HEK293 (cell line): ENCODE measurements around the gene SSTR3.

Experiments used
- CTCF ChIA-PET: fragments of 350-600 bp; formaldehyde crosslinking; extraction: SDS; loops from one replicate; lab custom pipeline; 2021; ENCODE audit warnings: antibody characterized with exemption; lab: Yijun Ruan, JAX
- POLR2A ChIA-PET: fragments of 300-600 bp; formaldehyde crosslinking; extraction: SDS; loops from one replicate; lab custom pipeline; 2020; ENCODE audit warnings: antibody characterized with exemption, inconsistent platforms; lab: Yijun Ruan, JAX
- H3K27ac ChIP-seq: fragments of 200-500 bp; sonication (Bioruptor generic); 2 replicates; pipeline ENCODE4 v1.5.1; 2014; ENCODE audit warnings: low read depth, low read length, control low read depth, inconsistent platforms; ENCODE audit errors: extremely low read depth
- H3K36me3 ChIP-seq, 2 experiments: fragments of 200-500 bp in 1 of 2; sonication (Bioruptor generic) in 1 of 2; 1 replicate in 1 of 2; 2 replicates in 1 of 2; pipeline ENCODE4 v1.5.1; 2014 to 2017; ENCODE audit warnings: inconsistent platforms in 2 of 2, low read length in 2 of 2; ENCODE audit not compliant: control insufficient read depth in 2 of 2, insufficient read depth in 1 of 2
- H3K4me1 ChIP-seq: fragments of 200-500 bp; sonication (Bioruptor generic); 2 replicates; pipeline ENCODE4 v1.5.1; 2014; ENCODE audit warnings: mild to moderate bottlenecking, low read length, inconsistent platforms; ENCODE audit not compliant: control insufficient read depth, insufficient read depth
- H3K4me3 ChIP-seq: 2 replicates; pipeline ENCODE4 v1.5.1; 2011; ENCODE audit warnings: low read depth, mild to moderate bottlenecking, control low read depth, low read length, moderate library complexity
- H3K9me3 ChIP-seq: fragments of 200-500 bp; sonication (Bioruptor generic); 2 replicates; pipeline ENCODE4 v1.5.1; 2014; ENCODE audit warnings: low read depth, low read length, inconsistent platforms; ENCODE audit not compliant: control insufficient read depth, insufficient read depth
- EGR2 ChIP-seq: fragments of 450-650 bp; formaldehyde crosslinking; IDR thresholded peaks from 2 replicates; pipeline ENCODE4 v1.5.1; 2016; ENCODE audit warnings: low read depth, missing biosample characterization, missing genetic modification characterization
- GLI2 ChIP-seq: fragments of 450-650 bp; formaldehyde crosslinking; IDR thresholded peaks from 2 replicates; pipeline ENCODE4; 2017; ENCODE audit warnings: missing biosample characterization, missing genetic modification characterization, low read depth, borderline replicate concordance
- OSR2 ChIP-seq: fragments of 450-650 bp; formaldehyde crosslinking; IDR thresholded peaks from 2 replicates; pipeline ENCODE4 v1.5.1; 2016; ENCODE audit warnings: missing biosample characterization, missing genetic modification characterization
- SCRT1 ChIP-seq: fragments of 450-650 bp; formaldehyde crosslinking; IDR thresholded peaks from 2 replicates; pipeline ENCODE4 v1.5.1; 2016; ENCODE audit warnings: missing biosample characterization, missing genetic modification characterization, borderline replicate concordance
- ZFHX2 ChIP-seq: fragments of 450-650 bp; formaldehyde crosslinking; conservative IDR thresholded peaks from 2 replicates; pipeline ENCODE4 v1.5.1; 2016; ENCODE audit warnings: missing biosample characterization, missing genetic modification characterization
- ZNF544 ChIP-seq: fragments of 450-650 bp; formaldehyde crosslinking; IDR thresholded peaks from 2 replicates; pipeline ENCODE4 v1.5.0; 2017; ENCODE audit warnings: missing biosample characterization, missing genetic modification characterization
- ZNF621 ChIP-seq: fragments of 450-650 bp; formaldehyde crosslinking; IDR thresholded peaks from 2 replicates; pipeline ENCODE4 v1.5.1; 2017; ENCODE audit warnings: missing biosample characterization, missing genetic modification characterization
- ZNF629 ChIP-seq: fragments of 450-650 bp; formaldehyde crosslinking; IDR thresholded peaks from 2 replicates; pipeline ENCODE4 v1.5.1; 2017; ENCODE audit warnings: missing biosample characterization, missing genetic modification characterization
- ZNF843 ChIP-seq: fragments of 450-650 bp; formaldehyde crosslinking; IDR thresholded peaks from 2 replicates; pipeline ENCODE4 v1.5.1; 2016; ENCODE audit warnings: missing biosample characterization, missing genetic modification characterization
- TF ChIP-seq, protein P1 (sequence below): fragments of 450-650 bp; formaldehyde crosslinking; IDR thresholded peaks from 2 replicates; pipeline ENCODE4 v1.5.1; 2016; ENCODE audit warnings: missing biosample characterization, missing genetic modification characterization
- TF ChIP-seq, protein P2 (sequence below): fragments of 450-650 bp; formaldehyde crosslinking; IDR thresholded peaks from 2 replicates; pipeline ENCODE4 v1.5.1; 2017; ENCODE audit warnings: missing biosample characterization, missing genetic modification characterization
- TF ChIP-seq, protein P3 (sequence below): fragments of 450-650 bp; formaldehyde crosslinking; IDR thresholded peaks from 2 replicates; pipeline ENCODE4 v1.5.1; 2016; ENCODE audit warnings: missing biosample characterization, missing genetic modification characterization

SSTR3 gene

DNA sequence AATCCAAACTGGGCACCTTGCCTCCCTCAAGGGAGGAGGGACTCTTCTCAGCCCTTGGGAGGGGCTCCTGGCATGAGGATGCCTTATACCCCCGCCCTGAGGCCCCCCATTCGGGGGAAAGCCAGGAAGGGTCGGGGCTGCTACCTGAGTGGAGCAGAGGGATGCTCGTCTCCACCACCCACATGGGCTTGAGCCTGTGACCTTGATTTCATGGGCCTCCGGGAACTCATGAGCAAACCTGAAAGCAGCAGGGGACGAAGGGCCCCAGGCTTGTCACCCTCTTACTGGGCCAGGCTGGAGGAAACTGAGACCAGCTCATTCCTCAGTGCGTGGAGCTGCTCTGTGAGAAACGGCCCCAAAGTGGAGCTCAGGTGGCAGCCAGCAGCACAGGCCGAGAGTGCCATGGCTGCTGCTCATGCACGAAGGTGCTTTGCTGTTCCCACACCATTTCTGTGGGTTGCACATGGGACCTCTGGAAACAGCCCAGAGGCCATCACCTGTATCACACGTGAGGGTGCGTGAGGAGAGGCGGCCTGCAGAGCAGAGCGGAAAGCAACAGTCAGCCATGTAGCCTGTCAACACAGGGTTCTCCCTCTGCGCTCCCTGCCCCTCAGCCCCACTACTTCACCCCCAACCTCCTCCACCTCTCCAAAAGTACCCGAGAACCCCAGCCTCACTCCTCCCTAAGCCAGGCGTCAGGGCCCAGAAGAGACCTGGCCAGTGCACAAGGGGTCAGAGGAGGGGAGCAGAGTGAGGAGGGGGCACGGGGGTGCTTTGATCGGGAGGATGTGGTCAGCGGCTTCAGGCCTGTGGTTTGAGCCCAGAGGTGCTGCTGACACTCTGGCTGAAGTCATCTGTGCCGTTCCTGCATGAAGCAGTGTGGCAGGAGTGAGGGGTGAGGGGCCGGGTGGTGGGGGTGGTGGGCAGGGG, 48.4 kb downstream of the SSTR3 start (continued):
- TF ChIP-seq, protein P1, sequence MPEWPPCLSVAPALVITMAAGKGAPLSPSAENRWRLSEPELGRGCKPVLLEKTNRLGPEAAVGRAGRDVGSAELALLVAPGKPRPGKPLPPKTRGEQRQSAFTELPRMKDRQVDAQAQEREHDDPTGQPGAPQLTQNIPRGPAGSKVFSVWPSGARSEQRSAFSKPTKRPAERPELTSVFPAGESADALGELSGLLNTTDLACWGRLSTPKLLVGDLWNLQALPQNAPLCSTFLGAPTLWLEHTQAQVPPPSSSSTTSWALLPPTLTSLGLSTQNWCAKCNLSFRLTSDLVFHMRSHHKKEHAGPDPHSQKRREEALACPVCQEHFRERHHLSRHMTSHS (tag by site-specific recombination) = no peak
- TF ChIP-seq, protein P2, sequence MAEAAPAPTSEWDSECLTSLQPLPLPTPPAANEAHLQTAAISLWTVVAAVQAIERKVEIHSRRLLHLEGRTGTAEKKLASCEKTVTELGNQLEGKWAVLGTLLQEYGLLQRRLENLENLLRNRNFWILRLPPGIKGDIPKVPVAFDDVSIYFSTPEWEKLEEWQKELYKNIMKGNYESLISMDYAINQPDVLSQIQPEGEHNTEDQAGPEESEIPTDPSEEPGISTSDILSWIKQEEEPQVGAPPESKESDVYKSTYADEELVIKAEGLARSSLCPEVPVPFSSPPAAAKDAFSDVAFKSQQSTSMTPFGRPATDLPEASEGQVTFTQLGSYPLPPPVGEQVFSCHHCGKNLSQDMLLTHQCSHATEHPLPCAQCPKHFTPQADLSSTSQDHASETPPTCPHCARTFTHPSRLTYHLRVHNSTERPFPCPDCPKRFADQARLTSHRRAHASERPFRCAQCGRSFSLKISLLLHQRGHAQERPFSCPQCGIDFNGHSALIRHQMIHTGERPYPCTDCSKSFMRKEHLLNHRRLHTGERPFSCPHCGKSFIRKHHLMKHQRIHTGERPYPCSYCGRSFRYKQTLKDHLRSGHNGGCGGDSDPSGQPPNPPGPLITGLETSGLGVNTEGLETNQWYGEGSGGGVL (tag by site-specific recombination) = no peak
- TF ChIP-seq ZNF621 (tag by site-specific recombination) (no peak), OSR2 (tag by site-specific recombination) (no peak)

DNA sequence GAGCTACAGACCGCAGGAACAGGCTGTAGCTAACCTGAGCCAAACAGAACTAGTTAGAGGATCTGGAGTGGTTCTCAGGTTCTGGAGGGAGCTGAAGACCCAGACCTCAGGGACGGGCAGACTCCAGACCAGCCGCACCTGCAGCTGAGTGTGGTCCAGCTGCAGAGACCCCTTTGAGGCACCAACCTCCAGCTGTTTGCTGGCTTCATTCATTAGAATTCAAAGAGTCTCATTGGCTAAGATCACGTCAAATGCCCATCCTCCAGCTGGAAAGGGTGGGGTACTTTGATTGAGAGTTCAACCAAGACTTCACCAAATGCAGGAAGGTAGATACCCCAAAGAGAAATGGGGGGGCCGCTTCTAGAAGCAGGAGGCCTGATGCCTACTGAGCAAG, 49.2 kb downstream of the SSTR3 start:
- Histone ChIP-seq H3K36me3 (no peaks in the 10 kb centered on the region), H3K9me3 (no peaks in the 10 kb centered on the region), H3K4me1 (no peaks in the 10 kb centered on the region), H3K4me3 (no peak overlapping the region), H3K27ac (no peak overlapping the region)
- POLR2A ChIA-PET = no interaction called here
- CTCF ChIA-PET = interaction anchor here (0.7 to 2.1 kb wide), 3 partner anchors 22 to 36 kb away, joined by 3 to 9 read pairs (median 4); no protein-coding TSS in a partner anchor
- TF ChIP-seq ZNF544 (tag by site-specific recombination) (no peak), GLI2 (tag by site-specific recombination) (no peak), SCRT1 (no peak), ZNF843 (tag by site-specific recombination) (no peak), ZNF629 (tag by site-specific recombination) (no peak)
- TF ChIP-seq, protein P3, sequence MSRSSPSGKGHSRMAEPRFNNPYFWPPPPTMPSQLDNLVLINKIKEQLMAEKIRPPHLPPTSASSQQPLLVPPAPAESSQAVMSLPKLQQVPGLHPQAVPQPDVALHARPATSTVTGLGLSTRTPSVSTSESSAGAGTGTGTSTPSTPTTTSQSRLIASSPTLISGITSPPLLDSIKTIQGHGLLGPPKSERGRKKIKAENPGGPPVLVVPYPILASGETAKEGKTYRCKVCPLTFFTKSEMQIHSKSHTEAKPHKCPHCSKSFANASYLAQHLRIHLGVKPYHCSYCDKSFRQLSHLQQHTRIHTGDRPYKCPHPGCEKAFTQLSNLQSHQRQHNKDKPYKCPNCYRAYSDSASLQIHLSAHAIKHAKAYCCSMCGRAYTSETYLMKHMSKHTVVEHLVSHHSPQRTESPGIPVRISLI (tag by site-specific recombination) = no peak

DNA sequence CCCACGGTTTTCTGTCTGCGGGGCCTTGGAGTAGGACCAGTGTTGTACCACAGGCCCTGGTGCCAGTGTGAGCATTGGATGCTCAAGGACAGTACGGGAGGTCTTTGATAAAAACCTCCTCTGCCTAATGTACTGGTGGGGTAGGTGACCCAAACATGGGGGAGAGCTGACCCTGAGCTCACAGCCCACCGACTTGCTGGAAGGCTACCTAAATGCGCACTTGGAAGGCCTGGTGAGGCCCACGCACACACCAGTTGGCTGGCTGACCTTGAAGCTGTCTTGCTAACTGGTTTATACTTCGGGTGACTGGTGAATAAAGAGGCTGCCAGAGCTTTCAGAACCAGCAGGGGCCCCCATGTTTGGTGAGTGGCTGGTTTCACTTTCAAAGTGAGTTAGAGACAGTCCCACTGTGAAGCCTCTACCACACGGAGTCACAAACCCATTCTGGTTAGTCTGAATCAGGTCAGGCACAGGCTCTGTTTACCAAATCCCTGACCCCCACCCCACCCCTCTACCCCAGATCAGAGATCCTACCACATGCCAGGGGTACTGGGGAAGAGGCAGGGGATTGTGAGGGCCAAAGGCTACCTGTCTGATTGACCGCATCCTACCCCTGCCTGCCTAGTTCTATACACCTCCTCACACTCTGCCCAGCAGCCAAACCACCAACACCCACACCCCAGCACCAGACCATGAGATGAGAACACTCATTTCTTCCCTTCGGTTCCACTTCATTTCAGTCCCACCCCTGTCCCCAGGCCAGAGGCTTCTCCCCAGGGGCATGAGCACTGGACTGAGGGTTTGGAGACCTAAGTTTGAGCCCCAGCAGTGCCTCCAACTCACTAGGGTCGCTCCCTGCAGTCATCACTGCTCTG, 49.8 kb downstream of the SSTR3 start:
- Histone ChIP-seq H3K36me3 (no peaks in the 10 kb centered on the region), H3K9me3 (no peaks in the 10 kb centered on the region), H3K4me1 (no peaks in the 10 kb centered on the region), H3K27ac (no peak overlapping the region), H3K4me3 (no peak overlapping the region)
- POLR2A ChIA-PET = no interaction called here
- CTCF ChIA-PET = interaction anchor here (0.5 to 2.1 kb wide), 4 partner anchors 35 to 141 kb away, joined by 3 to 9 read pairs (median 4); no protein-coding TSS in a partner anchor
- TF ChIP-seq, protein P1 (tag by site-specific recombination) = no peak
- peak; percentile 36; the same call in 1 of the 2 replicates for TF ChIP-seq EGR2 (tag by site-specific recombination)
- peak; percentile 43; the same call in 1 of the 2 replicates for TF ChIP-seq ZFHX2 (tag by site-specific recombination)
